Measurements from ENCODE around the gene EIF1B.

Gene EIF1B

GRCh38 chr3:40325465-40325864, 16.0 kb downstream of the EIF1B start:
- H3K27ac ChIP-seq (replicated peaks), result no peak overlapping the region
- TF ChIP-seq GABPA (IDR thresholded peaks at IDR 0.05; ENCODE audit: low read depth), result no peak

GRCh38 chr3:40328374-40328773, 18.9 kb downstream of the EIF1B start:
- TF ChIP-seq POLR2AphosphoS5 (IDR thresholded peaks at IDR 0.05; ENCODE audit: low read depth), result no peak
- no peak for TF ChIP-seq SPI1 (IDR thresholded peaks at IDR 0.05; ENCODE audit: borderline replicate concordance, low read depth)
- no peak for TF ChIP-seq CTCF (IDR thresholded peaks at IDR 0.05; ENCODE audit: insufficient read depth, low read length)
- H3K4me3 ChIP-seq (replicated peaks; ENCODE audit: insufficient read depth, low read length), result no peak overlapping the region
- no peaks in the 10 kb centered on the region for H3K27me3 ChIP-seq (ENCODE audit: insufficient read depth, poor library complexity, severe bottlenecking)
- H3K27ac ChIP-seq (replicated peaks), result no peak overlapping the region
- no peak for DNase-seq (ENCODE audit: low read depth in 1 of 2, low spot score in 1 of 2)

More at GRCh38 chr3:40325465-40325864, 16.0 kb downstream of the EIF1B start:
- H3K27me3 ChIP-seq (ENCODE audit: insufficient read depth, poor library complexity, severe bottlenecking), result peaks cover 2% of the 10 kb centered on the region
- no peak for DNase-seq (ENCODE audit: low read depth in 1 of 2, low spot score in 1 of 2)
- no peak overlapping the region for H3K4me3 ChIP-seq (replicated peaks; ENCODE audit: insufficient read depth, low read length)

- TF ChIP-seq SPI1 (IDR thresholded peaks at IDR 0.05; ENCODE audit: borderline replicate concordance, low read depth), result no peak
- TF ChIP-seq CTCF (IDR thresholded peaks at IDR 0.05; ENCODE audit: insufficient read depth, low read length), result no peak
- TF ChIP-seq GABPA (IDR thresholded peaks at IDR 0.05; ENCODE audit: low read depth), result no peak
- TF ChIP-seq POLR2AphosphoS5 (IDR thresholded peaks at IDR 0.05; ENCODE audit: low read depth), result no peak
- no peak for TF ChIP-seq REST (IDR thresholded peaks at IDR 0.05; ENCODE audit: insufficient replicate concordance, low read depth)
- Histone ChIP-seq H3K27ac (replicated peaks) (no peak overlapping the region), H3K4me3 (replicated peaks; ENCODE audit: insufficient read depth, low read length) (no peak overlapping the region), H3K27me3 (ENCODE audit: insufficient read depth, poor library complexity, severe bottlenecking) (no peaks in the 10 kb centered on the region)
- no peak for DNase-seq (ENCODE audit: low read depth in 1 of 2, low spot score in 1 of 2)
These were observed 19.6 kb downstream of the EIF1B start for GRCh38 chr3:40329071-40329470.

GRCh38 chr3:40332684-40333083, 23.2 kb downstream of the EIF1B start:
- Histone ChIP-seq H3K27me3 (ENCODE audit: insufficient read depth, poor library complexity, severe bottlenecking) (no peaks in the 10 kb centered on the region), H3K4me3 (replicated peaks; ENCODE audit: insufficient read depth, low read length) (no peak overlapping the region), H3K27ac (replicated peaks) (no peak overlapping the region)
- DNase-seq (ENCODE audit: low read depth in 1 of 2, low spot score in 1 of 2), result no peak
- TF ChIP-seq CTCF (IDR thresholded peaks at IDR 0.05; ENCODE audit: insufficient read depth, low read length) (no peak), POLR2AphosphoS5 (IDR thresholded peaks at IDR 0.05; ENCODE audit: low read depth) (no peak), SPI1 (IDR thresholded peaks at IDR 0.05; ENCODE audit: borderline replicate concordance, low read depth) (no peak), REST (IDR thresholded peaks at IDR 0.05; ENCODE audit: insufficient replicate concordance, low read depth) (no peak), GABPA (IDR thresholded peaks at IDR 0.05; ENCODE audit: low read depth) (no peak)

Measured in HL-60 (cell line).